ENCODE results near the gene PRIM2.
"Not testable (repeated sequence)": the region's sequence is repeated elsewhere in the genome, so short reads cannot be mapped to it uniquely, and the experiment has no call there.

PRIM2 gene

GRCh38 chr6:57362340-57362739, 44.9 kb downstream of the PRIM2 start:
- DNase-seq (ENCODE audit: low read depth, low spot score): not testable (repeated sequence)

- DNase-seq (ENCODE audit: low read depth, low spot score): not testable (repeated sequence)
These were observed 47.7 kb downstream of the PRIM2 start for GRCh38 chr6:57365076-57365583.

- not testable (repeated sequence) for DNase-seq (ENCODE audit: low read depth, low spot score)
These were observed 51.7 kb downstream of the PRIM2 start for GRCh38 chr6:57368965-57369731.

- not testable (repeated sequence) for DNase-seq (ENCODE audit: low read depth, low spot score)
These were observed 54.3 kb downstream of the PRIM2 start for GRCh38 chr6:57371779-57372178.

GRCh38 chr6:57374764-57375163, 57.3 kb downstream of the PRIM2 start:
- not testable (repeated sequence) for DNase-seq (ENCODE audit: low read depth, low spot score)

- not testable (repeated sequence) for DNase-seq (ENCODE audit: low read depth, low spot score)
These were observed 58.7 kb downstream of the PRIM2 start for GRCh38 chr6:57376083-57376482.

- not testable (repeated sequence) for DNase-seq (ENCODE audit: low read depth, low spot score)
These were observed 71.7 kb downstream of the PRIM2 start for GRCh38 chr6:57389038-57389592.

- DNase-seq (ENCODE audit: low read depth, low spot score): not testable (repeated sequence)
These were observed 73.4 kb downstream of the PRIM2 start for GRCh38 chr6:57390818-57391217.

- DNase-seq (ENCODE audit: low read depth, low spot score): not testable (repeated sequence)
These were observed 74.6 kb downstream of the PRIM2 start for GRCh38 chr6:57392047-57392446.

GRCh38 chr6:57419341-57419740, 101.9 kb downstream of the PRIM2 start:
- DNase-seq (ENCODE audit: low read depth, low spot score): not testable (repeated sequence)

- DNase-seq (ENCODE audit: low read depth, low spot score): no peak
These were observed 104.1 kb downstream of the PRIM2 start for GRCh38 chr6:57421503-57421902.

- no peak for DNase-seq (ENCODE audit: low read depth, low spot score)
These were observed 106.0 kb downstream of the PRIM2 start for GRCh38 chr6:57423468-57423867.

- not testable (repeated sequence) for DNase-seq (ENCODE audit: low read depth, low spot score)
These were observed 114.3 kb downstream of the PRIM2 start for GRCh38 chr6:57431742-57432141.

- no peak for DNase-seq (ENCODE audit: low read depth, low spot score)
These were observed 114.7 kb downstream of the PRIM2 start for GRCh38 chr6:57432157-57432556.

GRCh38 chr6:57432919-57433684, 115.7 kb downstream of the PRIM2 start:
- DNase-seq (ENCODE audit: low read depth, low spot score): no peak

GRCh38 chr6:57433790-57434189, 116.4 kb downstream of the PRIM2 start:
- not testable (repeated sequence) for DNase-seq (ENCODE audit: low read depth, low spot score)

GRCh38 chr6:57434944-57435343, 117.5 kb downstream of the PRIM2 start:
- DNase-seq (ENCODE audit: low read depth, low spot score): no peak

GRCh38 chr6:57435475-57436160, 118.2 kb downstream of the PRIM2 start:
- no peak for DNase-seq (ENCODE audit: low read depth, low spot score)

GRCh38 chr6:57440735-57441134, 123.3 kb downstream of the PRIM2 start:
- not testable (repeated sequence) for DNase-seq (ENCODE audit: low read depth, low spot score)

- not testable (repeated sequence) for DNase-seq (ENCODE audit: low read depth, low spot score)
These were observed 124.7 kb downstream of the PRIM2 start for GRCh38 chr6:57442133-57442532.

GRCh38 chr6:57443181-57443580, 125.8 kb downstream of the PRIM2 start:
- DNase-seq (ENCODE audit: low read depth, low spot score): not testable (repeated sequence)

GRCh38 chr6:57444787-57445186, 127.4 kb downstream of the PRIM2 start:
- not testable (repeated sequence) for DNase-seq (ENCODE audit: low read depth, low spot score)

Data from activated naive CD8-positive, alpha-beta T cell treated with anti-CD3 and anti-CD28 coated beads, Interleukin-2, amount 50 U/mL, for 16 hours (primary cell).